GM19099 (cell line): ENCODE results near the gene DACT2.

Experiments used
- POLR2A ChIP-seq: IDR thresholded peaks from 3 replicates; pipeline ENCODE4 v1.6.1; 2011; ENCODE audit warnings: low read depth; ENCODE audit not compliant: insufficient read length; ENCODE audit errors: extremely low read depth

The DACT2 gene

GRCh38 chr6:168336967-168337366 lies 17.4 kb upstream of the DACT2 start:
- no peak for TF ChIP-seq POLR2A

- TF ChIP-seq POLR2A: no peak
Measured at GRCh38 chr6:168333989-168334388, 14.4 kb upstream of the DACT2 start.

GRCh38 chr6:168333491-168333890 lies 13.9 kb upstream of the DACT2 start:
- TF ChIP-seq POLR2A: no peak

GRCh38 chr6:168333039-168333438 lies 13.5 kb upstream of the DACT2 start:
- TF ChIP-seq POLR2A: no peak

GRCh38 chr6:168332020-168332419 lies 12.4 kb upstream of the DACT2 start:
- no peak for TF ChIP-seq POLR2A

- no peak for TF ChIP-seq POLR2A
Measured at GRCh38 chr6:168331058-168331457, 11.5 kb upstream of the DACT2 start.

GRCh38 chr6:168330403-168330802 lies 10.8 kb upstream of the DACT2 start:
- TF ChIP-seq POLR2A: no peak

GRCh38 chr6:168328086-168328485 lies 8.5 kb upstream of the DACT2 start:
- TF ChIP-seq POLR2A: no peak

- no peak for TF ChIP-seq POLR2A
Measured at GRCh38 chr6:168326294-168327261, 7.0 kb upstream of the DACT2 start.

- TF ChIP-seq POLR2A: no peak
Measured at GRCh38 chr6:168322966-168323365, 3.4 kb upstream of the DACT2 start.

- no peak for TF ChIP-seq POLR2A
Measured at GRCh38 chr6:168320634-168321033, 1.1 kb upstream of the DACT2 start.

GRCh38 chr6:168318579-168319278 lies 848 bp downstream of the DACT2 start:
- no peak for TF ChIP-seq POLR2A

GRCh38 chr6:168318090-168318489 lies 1.5 kb downstream of the DACT2 start:
- no peak for TF ChIP-seq POLR2A

- no peak for TF ChIP-seq POLR2A
Measured at GRCh38 chr6:168315596-168315995, 4.0 kb downstream of the DACT2 start.

- no peak for TF ChIP-seq POLR2A
Measured at GRCh38 chr6:168314948-168315347, 4.6 kb downstream of the DACT2 start.

GRCh38 chr6:168314021-168314420 lies 5.6 kb downstream of the DACT2 start:
- TF ChIP-seq POLR2A: no peak

GRCh38 chr6:168313431-168314011 lies 6.1 kb downstream of the DACT2 start:
- no peak for TF ChIP-seq POLR2A
